HFF-Myc (cell line): Measurements from ENCODE around the gene PIEZO2.
"Not testable (repeated sequence)": the region's sequence is repeated elsewhere in the genome, so short reads cannot be mapped to it uniquely, and the experiment has no call there.

ENCODE experiments used
- DNase-seq: peaks from one replicate; pipeline ENCODE4 v3.0.0-alpha.2; 2011; ENCODE audit warnings: low read depth; ENCODE audit errors: extremely low read depth
- H3K4me3 ChIP-seq: replicated peaks from 2 replicates; pipeline ENCODE4 v1.5.1; 2011; ENCODE audit warnings: low read depth, mild to moderate bottlenecking, control low read depth, low read length
- TF ChIP-seq, protein P1 (sequence below): IDR thresholded peaks from 2 replicates; pipeline ENCODE4 v1.5.1; 2012; ENCODE audit warnings: mild to moderate bottlenecking, low read depth, low read length, control low read depth; ENCODE audit errors: missing control alignments

The PIEZO2 gene

DNA sequence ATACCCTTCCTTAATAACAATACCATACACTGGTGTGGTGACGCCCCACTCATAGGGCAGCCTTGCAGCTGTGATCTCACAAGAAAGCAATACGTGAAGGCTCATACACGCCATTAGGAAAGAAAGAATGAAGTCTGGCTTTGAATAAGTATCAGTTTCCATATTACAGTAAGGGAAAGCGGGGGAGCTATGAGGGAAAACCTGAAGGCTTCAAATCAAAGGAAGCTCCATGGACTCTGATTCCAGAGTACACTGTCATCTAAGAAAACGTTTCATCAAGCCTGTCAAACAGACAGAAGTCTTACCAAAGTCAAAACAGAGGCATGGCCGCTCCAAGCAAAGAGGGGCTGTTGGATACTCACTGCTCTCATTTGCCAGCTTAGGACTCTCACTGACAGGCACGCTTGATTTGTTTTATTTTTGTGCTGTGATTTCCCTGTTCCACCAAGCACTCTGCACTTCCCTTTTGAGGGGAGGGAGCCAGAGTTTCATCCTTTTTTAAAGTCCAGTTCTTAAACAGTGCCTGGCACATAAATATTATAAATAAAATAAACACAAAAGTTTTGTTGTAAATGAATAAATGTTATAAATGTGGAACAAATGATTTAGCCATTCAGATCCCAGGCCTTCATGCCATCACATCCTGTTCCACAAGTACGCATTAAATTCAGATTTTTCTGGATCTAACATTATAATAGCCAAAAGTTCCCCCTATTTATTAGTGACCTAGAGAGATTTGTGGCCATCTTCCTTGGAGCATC, 221.2 kb downstream of the PIEZO2 start:
- DNase-seq: no peak
- H3K4me3 ChIP-seq: no peak overlapping the region
- TF ChIP-seq, protein P1, sequence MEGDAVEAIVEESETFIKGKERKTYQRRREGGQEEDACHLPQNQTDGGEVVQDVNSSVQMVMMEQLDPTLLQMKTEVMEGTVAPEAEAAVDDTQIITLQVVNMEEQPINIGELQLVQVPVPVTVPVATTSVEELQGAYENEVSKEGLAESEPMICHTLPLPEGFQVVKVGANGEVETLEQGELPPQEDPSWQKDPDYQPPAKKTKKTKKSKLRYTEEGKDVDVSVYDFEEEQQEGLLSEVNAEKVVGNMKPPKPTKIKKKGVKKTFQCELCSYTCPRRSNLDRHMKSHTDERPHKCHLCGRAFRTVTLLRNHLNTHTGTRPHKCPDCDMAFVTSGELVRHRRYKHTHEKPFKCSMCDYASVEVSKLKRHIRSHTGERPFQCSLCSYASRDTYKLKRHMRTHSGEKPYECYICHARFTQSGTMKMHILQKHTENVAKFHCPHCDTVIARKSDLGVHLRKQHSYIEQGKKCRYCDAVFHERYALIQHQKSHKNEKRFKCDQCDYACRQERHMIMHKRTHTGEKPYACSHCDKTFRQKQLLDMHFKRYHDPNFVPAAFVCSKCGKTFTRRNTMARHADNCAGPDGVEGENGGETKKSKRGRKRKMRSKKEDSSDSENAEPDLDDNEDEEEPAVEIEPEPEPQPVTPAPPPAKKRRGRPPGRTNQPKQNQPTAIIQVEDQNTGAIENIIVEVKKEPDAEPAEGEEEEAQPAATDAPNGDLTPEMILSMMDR: no peak

DNA sequence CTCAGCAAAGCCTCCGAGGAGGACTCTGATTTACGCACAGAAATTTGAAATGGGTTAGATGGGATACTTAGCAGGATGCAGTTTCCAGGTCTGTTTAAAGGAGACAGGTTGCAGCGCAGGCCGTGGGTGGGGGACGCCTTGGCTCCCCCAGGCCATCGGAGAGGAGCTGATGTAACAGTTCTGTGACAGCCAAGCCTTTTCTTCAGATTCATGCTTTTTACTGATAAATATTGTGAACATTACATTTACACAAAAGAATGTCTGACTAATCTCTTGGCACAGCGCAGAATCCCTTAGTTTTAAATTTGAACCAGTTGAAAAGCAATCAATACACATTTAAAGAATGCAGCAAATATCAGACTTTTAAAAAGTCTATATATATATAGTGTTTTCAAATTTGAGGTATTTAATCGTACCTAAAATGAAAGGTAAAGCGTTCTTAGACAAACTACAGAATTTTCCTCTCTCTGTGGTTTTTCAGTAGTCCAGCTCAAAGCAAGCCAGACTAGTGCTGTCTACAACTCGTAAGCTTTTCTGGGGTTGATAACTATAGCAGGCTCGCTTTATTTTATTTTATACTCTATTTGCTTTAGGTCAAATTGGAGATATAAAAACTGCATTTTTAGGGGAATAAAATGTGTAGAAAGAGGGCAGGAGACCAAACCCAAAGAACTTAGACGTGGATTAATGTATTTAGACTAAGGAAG, 221.9 kb downstream of the PIEZO2 start:
- TF ChIP-seq, protein P1: no peak
- no peak for DNase-seq
- H3K4me3 ChIP-seq: no peak overlapping the region

DNA sequence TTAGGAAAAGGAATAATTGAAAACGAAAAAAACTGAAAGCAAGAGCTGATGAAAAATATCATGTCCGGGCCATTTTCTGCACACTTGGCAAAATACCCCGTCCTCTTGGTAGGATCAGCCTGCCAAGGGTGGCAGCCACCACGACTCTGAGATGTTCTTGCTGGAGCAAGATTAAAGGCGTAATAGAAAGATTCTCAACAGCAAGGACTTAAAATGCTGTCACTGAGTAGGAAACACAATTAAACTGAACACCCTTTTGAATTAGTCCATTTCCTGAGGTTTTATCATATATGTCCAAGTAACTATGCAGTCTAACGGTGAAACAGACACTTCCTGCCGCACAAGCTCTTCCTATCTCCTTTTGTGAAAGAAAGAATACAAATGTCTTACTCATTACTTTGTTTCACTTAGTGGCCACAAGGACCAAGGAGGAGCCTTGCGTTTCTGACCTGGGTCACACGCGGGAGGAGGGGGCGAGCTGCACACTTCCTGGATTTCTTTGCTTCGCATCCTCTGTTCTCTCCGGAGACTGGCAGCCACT, 222.7 kb downstream of the PIEZO2 start:
- DNase-seq: peak; percentile 22
- TF ChIP-seq, protein P1: no peak
- H3K4me3 ChIP-seq: no peak overlapping the region

DNA sequence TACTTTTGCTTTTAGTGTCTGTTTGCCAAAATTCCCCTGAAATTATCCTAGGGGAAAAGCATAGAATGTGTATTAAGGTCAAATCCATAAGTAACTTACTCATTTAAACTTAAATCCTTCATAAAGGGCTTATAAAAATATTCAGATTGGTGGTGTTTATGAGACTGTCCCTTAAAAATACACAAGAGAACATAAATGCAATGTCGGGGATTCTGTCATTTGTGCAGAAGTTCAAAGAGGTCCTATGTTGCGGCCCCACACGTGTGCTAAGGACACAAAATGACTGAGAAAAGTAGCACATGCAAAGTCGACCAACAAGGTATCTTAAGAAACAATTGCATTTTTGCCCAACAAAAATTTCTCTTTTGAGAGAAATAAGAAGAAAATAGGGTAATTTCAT, 225.1 kb downstream of the PIEZO2 start:
- no peak for DNase-seq
- TF ChIP-seq, protein P1: no peak

DNA sequence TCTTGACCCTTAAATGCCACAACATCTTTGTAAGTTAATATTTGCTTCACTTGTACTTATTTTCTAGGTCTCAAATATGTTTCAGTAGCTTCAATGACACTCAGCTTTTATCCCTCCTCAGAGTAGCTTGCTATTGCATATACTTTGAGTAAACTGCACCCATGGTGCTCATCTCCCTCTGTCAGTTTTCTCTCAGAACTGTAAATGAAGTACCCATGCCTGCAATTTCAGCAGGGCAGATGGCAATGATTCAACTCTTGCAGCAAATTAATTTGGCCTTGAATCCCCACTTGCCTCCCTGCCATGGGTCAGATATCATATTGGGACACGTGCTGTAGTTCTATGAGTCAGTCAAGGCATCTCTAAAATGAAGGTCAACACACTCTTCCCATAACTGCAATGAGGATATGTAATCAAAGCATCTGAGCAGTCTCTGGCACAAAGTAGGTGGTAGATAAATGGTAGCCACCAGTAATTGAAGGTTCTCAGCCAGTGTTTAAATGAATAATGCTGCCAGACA, 225.8 kb downstream of the PIEZO2 start:
- no peak for DNase-seq
- TF ChIP-seq, protein P1: no peak
- no peak overlapping the region for H3K4me3 ChIP-seq

More for the DNA sequence above, 225.1 kb downstream of the PIEZO2 start:
- no peak overlapping the region for H3K4me3 ChIP-seq

DNA sequence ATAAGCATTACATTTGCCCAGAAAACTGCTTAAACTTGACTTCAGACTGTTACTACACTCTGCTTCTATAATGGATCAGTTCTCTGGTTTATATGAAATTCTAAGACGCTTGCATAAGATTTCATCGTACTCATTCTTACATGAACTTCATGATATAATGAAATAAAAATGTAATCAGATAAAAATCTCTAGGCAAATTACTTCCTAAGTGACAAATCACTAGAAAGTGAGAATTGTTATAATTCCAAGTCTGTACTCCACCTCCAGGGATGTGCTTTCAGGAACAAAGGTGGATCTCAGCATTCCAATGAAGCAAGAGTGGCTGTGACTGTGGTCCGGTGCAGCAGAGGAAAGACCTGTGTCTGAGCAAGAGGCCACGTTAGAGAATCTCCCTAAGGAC, 226.2 kb downstream of the PIEZO2 start:
- TF ChIP-seq, protein P1: no peak
- no peak for DNase-seq
- H3K4me3 ChIP-seq: no peak overlapping the region

DNA sequence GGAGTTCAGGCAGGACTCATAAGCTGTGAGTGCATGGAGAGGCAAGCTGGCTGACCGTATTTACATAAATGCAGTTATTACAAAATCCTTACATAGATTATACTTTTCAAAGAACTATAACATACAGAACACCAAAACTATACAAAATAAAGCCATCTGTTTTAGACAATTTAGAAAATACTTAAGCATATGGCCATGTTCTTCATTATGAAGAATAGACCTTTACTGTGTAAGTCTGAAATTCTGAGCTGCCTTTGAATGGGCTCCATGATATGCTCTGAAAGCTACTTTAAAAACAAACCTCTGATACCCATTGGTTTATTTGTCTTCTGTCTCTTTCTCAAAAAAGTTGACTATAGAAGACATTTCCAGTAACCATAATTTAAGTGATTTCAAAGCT, 226.7 kb downstream of the PIEZO2 start:
- DNase-seq, H3K4me3 ChIP-seq: not testable (repeated sequence)

DNA sequence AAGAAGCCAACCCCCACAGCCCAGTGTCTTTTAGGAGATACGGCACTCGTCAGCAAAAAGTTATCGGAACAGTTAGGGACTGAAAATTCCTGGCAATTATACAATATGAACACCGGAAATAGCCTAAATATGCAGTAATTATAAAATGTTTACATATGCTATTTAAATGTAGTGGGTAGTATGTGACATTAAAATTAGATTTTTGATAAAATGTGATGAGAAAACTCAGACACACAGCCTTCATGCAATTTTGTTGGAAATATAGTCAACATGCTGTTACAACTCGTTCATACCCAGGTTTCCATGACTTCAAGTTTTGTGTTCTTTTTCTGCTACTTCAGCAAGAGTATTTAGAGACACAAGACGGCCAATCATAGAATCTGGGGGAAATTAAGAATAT, 229.1 kb downstream of the PIEZO2 start:
- not testable (repeated sequence) for H3K4me3 ChIP-seq, DNase-seq
